GM12872 (cell line): ENCODE results near the gene GAL3ST3.

Experiments used
- TF ChIP-seq, protein P1 (sequence below): IDR thresholded peaks from 3 replicates; pipeline ENCODE4 v1.5.1; 2011; ENCODE audit warnings: low read depth, mild to moderate bottlenecking, low read length, moderate library complexity; ENCODE audit not compliant: insufficient read depth

GAL3ST3 gene

DNA sequence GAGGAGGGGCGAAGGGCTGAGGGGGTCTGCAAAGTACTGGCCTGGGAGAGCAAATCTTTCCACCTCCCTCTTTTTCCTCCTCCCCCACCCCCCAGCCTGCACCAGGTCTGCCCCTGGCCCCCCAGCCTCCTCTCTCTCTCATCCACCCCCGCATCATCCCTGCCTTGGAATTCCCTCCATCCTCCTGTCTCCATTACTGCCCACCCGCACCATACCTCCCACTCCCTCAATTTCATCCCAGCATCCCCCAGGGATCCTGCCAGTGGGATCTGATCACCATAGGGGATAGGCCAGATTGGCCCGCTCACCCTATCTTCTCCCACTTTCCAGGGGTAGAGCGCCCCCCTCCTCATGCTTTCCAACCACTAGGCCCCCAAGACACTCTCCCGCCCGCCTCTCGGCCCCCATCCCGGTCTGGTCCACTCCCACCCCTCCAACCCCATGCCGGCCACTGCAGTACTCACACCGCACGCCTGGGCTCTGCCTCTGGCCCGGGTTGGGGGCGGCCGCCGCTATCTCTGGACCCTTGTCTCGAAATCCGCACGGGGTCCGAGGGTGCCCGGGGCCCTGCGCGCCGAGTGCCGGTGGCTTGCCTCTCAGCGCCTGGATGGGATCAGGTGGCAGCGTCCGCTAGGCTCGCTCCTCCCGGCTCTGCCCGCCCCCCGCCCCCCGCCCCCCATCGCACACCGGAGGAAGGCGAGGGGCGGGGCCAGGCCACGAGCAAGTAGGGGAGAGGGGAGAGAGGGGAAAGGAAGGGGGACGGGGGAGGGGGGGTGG lies at the start of gene GAL3ST3:
TSS of gene GAL3ST3 (minus strand) at position 615 of the 777 bp plus-strand sequence. CDS start 3,746 bp downstream, outside the sequence.
- TF ChIP-seq, protein P1, sequence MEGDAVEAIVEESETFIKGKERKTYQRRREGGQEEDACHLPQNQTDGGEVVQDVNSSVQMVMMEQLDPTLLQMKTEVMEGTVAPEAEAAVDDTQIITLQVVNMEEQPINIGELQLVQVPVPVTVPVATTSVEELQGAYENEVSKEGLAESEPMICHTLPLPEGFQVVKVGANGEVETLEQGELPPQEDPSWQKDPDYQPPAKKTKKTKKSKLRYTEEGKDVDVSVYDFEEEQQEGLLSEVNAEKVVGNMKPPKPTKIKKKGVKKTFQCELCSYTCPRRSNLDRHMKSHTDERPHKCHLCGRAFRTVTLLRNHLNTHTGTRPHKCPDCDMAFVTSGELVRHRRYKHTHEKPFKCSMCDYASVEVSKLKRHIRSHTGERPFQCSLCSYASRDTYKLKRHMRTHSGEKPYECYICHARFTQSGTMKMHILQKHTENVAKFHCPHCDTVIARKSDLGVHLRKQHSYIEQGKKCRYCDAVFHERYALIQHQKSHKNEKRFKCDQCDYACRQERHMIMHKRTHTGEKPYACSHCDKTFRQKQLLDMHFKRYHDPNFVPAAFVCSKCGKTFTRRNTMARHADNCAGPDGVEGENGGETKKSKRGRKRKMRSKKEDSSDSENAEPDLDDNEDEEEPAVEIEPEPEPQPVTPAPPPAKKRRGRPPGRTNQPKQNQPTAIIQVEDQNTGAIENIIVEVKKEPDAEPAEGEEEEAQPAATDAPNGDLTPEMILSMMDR = no peak

DNA sequence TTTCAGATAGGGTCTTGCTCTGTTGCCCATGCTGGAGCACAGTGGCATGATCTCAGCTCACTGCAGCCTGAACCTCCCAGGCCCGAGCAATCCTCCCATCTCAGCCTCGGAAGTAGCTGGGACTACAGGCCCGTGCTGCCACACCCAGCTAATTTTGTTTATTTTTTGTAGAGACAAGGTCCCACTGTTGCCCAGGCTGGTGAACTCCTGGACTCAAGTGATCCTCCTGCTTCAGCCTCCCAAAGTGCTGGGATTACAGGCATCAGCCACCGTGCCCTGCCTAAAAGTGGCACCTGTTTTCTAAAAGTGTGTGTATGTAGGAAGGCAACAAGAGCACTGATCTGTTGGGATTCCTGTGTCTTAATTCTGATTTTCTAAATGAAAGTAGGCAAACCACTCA lies 41.3 kb upstream of the GAL3ST3 start:
- TF ChIP-seq, protein P1 = no peak

DNA sequence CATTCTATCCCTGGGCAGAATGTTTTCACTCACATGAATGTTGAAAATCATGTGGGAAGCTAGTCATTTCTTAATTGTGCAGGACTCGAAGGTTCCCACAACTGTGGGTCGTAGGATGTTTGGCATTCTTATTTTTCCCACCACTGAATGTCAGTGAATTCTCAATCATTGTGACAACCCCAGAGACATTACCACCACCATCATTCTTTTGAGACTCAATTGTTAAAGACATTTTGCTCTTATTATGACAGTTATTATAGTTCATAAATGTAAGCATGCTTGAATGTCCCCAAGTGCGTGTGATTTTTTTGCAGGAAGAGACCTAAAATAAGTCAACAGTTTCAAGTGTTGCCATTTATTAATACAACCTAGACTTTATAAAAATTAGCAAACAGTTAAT lies 40.1 kb upstream of the GAL3ST3 start:
- TF ChIP-seq, protein P1 = no peak

GRCh38 chr11:66087148-66087908 lies 38.4 kb upstream of the GAL3ST3 start:
- TF ChIP-seq, protein P1 = no peak

- TF ChIP-seq, protein P1 = no peak
Measured at GRCh38 chr11:66084821-66085475, 36.0 kb upstream of the GAL3ST3 start.

GRCh38 chr11:66083767-66084166 lies 34.8 kb upstream of the GAL3ST3 start:
- TF ChIP-seq, protein P1 = no peak
